RWPE2 (cell line): ENCODE data around the gene MPHOSPH6.
A peak's percentile ranks its signal among the peaks of the same experiment; 100 is the strongest.

Experiments
- ATAC-seq: fragments of 200-7000 bp; cut with Tn5 transposase; 3 replicates; pipeline ENCODE4 v1.9.1; 2021; ENCODE audit warnings: low read depth
- DNase-seq: peaks from one replicate; pipeline ENCODE4 v3.0.0-alpha.2; 2020; ENCODE audit warnings: low spot score
- H3K27ac ChIP-seq: fragments of 450-650 bp; 2 replicates; pipeline ENCODE4 v1.5.1; 2017; ENCODE audit warnings: mild to moderate bottlenecking; ENCODE audit not compliant: poor library complexity, severe bottlenecking
- H3K27me3 ChIP-seq: fragments of 250-450 bp; sonication (Bioruptor Pico); 2 replicates; pipeline ENCODE4 v1.5.1; 2021; ENCODE audit warnings: mild to moderate bottlenecking, moderate library complexity; ENCODE audit not compliant: insufficient read depth, poor library complexity, severe bottlenecking
- H3K36me3 ChIP-seq: fragments of 250-450 bp; sonication (Bioruptor Pico); 2 replicates; pipeline ENCODE4 v1.5.1; 2020; ENCODE audit warnings: low read depth, mild to moderate bottlenecking, moderate library complexity
- H3K4me1 ChIP-seq: fragments of 250-450 bp; sonication (Bioruptor Pico); 2 replicates; pipeline ENCODE4 v1.5.1; 2021; ENCODE audit warnings: mild to moderate bottlenecking, moderate library complexity; ENCODE audit not compliant: insufficient read depth, poor library complexity, severe bottlenecking
- H3K4me3 ChIP-seq: fragments of 250-450 bp; sonication (Bioruptor Pico); 2 replicates; pipeline ENCODE4 v1.5.1; 2021; ENCODE audit warnings: mild to moderate bottlenecking, moderate library complexity; ENCODE audit not compliant: severe bottlenecking
- H3K9me3 ChIP-seq: fragments of 250-450 bp; sonication (Bioruptor Pico); 2 replicates; pipeline ENCODE4 v1.5.1; 2021; ENCODE audit warnings: mild to moderate bottlenecking, moderate library complexity; ENCODE audit not compliant: severe bottlenecking
- TF ChIP-seq, protein P1 (sequence below): fragments of 450-650 bp; IDR thresholded peaks from one replicate; pipeline ENCODE4 v1.5.1; 2017; ENCODE audit warnings: mild to moderate bottlenecking, moderate library complexity; ENCODE audit not compliant: poor library complexity, severe bottlenecking

The MPHOSPH6 gene

DNA sequence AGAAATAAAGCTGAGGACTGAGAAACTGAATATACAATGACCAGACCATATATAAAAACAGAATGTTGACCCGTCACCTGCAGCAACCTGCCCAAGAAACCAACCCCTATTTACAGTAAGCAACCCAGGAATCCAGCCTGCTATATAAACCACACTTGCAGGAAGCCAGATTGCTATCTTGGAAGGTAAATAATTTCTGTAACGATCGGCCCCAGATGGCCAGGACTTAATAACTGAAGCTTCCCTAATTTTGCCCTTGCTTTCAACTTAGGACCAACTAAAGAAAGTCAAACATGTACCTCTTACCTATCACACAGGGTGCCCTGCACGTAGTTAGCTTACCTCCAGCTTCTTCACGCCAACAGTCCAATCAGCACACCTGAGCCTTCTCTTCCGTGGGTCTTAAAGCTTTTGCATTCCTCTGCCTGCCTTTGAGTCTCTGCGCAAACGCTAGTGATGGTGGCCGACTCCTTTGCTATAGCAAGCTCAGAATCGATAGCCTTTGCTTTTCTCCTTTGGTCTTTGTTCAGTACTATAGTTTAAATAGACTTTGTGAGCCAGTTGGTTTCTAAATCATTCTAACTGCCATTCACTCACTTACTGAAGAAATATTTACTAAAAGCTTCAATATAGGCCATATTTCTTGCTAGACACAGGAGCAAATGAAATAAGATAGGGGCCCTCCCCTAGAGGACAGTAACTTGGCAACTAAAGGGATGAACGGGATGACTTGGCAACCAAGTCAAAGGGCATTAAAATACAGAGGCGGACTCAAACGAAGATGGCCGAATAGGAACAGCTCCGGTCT lies 31.3 kb downstream of the MPHOSPH6 start:
- TF ChIP-seq, protein P1, sequence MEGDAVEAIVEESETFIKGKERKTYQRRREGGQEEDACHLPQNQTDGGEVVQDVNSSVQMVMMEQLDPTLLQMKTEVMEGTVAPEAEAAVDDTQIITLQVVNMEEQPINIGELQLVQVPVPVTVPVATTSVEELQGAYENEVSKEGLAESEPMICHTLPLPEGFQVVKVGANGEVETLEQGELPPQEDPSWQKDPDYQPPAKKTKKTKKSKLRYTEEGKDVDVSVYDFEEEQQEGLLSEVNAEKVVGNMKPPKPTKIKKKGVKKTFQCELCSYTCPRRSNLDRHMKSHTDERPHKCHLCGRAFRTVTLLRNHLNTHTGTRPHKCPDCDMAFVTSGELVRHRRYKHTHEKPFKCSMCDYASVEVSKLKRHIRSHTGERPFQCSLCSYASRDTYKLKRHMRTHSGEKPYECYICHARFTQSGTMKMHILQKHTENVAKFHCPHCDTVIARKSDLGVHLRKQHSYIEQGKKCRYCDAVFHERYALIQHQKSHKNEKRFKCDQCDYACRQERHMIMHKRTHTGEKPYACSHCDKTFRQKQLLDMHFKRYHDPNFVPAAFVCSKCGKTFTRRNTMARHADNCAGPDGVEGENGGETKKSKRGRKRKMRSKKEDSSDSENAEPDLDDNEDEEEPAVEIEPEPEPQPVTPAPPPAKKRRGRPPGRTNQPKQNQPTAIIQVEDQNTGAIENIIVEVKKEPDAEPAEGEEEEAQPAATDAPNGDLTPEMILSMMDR, result no peak

DNA sequence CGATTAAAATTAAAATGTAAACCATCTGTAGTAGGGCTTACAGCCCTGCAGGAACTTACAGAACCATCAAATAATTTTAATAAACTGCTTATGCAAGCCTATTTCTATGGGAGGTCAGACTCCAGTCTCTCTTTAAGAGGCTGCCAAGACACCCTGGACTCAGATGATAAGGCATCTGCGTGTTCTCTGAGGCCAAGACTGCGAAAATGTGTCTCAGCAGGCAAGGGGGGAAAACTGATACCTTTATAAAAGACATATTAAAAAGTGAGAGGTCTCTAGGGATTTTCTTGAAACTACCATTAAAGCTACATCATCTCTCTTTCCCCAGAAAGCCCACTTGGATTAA lies 32.2 kb downstream of the MPHOSPH6 start:
- Histone ChIP-seq H3K9me3 (no peaks in the 10 kb centered on the region), H3K4me3 (no peak overlapping the region), H3K36me3 (no peaks in the 10 kb centered on the region), H3K27me3 (no peaks in the 10 kb centered on the region), H3K27ac (no peak overlapping the region), H3K4me1 (peaks cover 4% of the 10 kb centered on the region)
- TF ChIP-seq, protein P1, result no peak
- no peak for DNase-seq
- no peak for ATAC-seq

More for the DNA sequence above, 31.3 kb downstream of the MPHOSPH6 start:
- no peaks in the 10 kb centered on the region for H3K9me3 ChIP-seq
- H3K4me3 ChIP-seq, result peak overlapping the region; percentile 7
- no peaks in the 10 kb centered on the region for H3K27me3 ChIP-seq
- H3K27ac ChIP-seq, result peak overlapping the region; percentile 30
- ATAC-seq (no peak), DNase-seq (no peak)
- no peaks in the 10 kb centered on the region for H3K36me3 ChIP-seq
- H3K4me1 ChIP-seq, result peaks cover 4% of the 10 kb centered on the region

DNA sequence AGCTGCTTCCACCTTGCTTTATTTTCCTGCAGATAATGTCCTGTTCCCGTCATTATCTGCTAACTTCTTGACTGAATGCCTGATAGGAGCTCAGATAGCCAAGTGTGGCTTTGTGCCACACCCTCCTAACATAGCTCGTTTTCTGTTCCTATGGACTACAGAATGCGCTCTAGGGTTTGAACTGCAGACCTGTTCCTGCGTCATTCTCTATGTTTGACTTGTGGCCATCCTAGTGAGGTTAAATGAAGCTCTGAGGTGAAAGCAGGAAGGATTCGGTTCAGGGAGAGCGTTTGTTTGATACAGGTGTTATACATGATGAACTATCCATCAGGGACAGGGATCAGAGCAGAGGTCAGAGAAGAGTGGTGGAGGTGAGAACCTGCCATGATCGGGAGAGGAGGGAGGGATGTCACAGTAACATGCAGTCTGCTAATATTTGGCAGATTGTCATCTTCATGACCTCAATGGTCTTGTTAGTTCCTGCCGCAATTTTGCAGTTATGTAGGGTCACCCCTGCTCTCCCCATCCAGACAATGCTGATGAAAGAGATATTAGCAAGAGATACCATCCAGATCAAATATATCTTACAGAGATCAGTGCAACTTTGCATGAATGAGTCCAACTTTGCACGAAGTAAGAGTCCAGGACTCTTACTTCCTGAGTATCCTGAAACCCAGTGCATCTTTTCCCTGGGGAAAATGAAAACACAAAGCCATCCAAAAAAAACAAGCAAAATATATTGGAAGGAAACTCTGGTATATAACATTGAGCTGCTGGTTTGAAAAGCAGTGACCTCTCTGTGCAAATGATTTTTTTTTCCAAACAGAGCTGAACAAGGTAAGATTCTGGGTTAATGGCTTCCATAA lies 32.8 kb downstream of the MPHOSPH6 start:
- H3K4me1 ChIP-seq, result peaks cover 4% of the 10 kb centered on the region
- H3K36me3 ChIP-seq, result no peaks in the 10 kb centered on the region
- DNase-seq (no peak), ATAC-seq (no peak)
- TF ChIP-seq, protein P1, result no peak
- H3K27ac ChIP-seq, result no peak overlapping the region
- H3K4me3 ChIP-seq, result no peak overlapping the region
- no peaks in the 10 kb centered on the region for H3K27me3 ChIP-seq
- H3K9me3 ChIP-seq, result no peaks in the 10 kb centered on the region

DNA sequence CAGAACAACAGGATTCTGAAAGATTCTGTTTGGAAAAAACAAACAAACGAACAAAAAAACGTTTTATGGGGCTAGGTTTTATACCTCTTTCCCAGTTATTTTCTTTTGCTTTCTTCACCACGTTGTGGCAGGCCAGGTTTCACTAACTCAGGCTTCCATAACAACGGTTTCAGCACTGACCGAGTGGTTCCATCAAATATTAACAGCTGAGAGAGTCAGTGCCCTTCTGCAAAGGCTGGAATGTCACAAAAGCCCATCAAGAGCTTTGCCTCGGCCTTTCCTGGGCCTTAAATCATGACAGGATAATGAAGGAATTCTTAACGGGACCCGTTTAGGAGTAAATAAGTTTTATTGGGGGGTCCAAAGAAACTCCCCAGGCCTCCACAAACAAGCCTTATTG lies 34.2 kb downstream of the MPHOSPH6 start:
- H3K9me3 ChIP-seq, result no peaks in the 10 kb centered on the region
- DNase-seq (no peak), ATAC-seq (no peak)
- H3K27me3 ChIP-seq, result no peaks in the 10 kb centered on the region
- peaks cover 4% of the 10 kb centered on the region for H3K4me1 ChIP-seq
- H3K36me3 ChIP-seq, result no peaks in the 10 kb centered on the region
- H3K4me3 ChIP-seq, result no peak overlapping the region
- H3K27ac ChIP-seq, result no peak overlapping the region
- TF ChIP-seq, protein P1, result no peak
